ENCODE results near the gene CCDC85B. TPM values are rescaled to one million over a fixed set of nuclear protein-coding genes. Genes with fewer than 3 reads are reported as not detected.
A peak's percentile ranks its signal among the peaks of the same experiment; 100 is the strongest.

CCDC85B gene
- total and polyA plus RNA-seq, 2 of the 13 experiments (the other 11 are each of a cell fraction or from before 2014, with no cell fraction given), result 8.2 to 19.5 TPM

GRCh38 chr11:65849771-65850216 lies 40.7 kb upstream of the CCDC85B start (continued):
- TF ChIP-seq ASH2L (IDR thresholded peaks at IDR 0.05; ENCODE audit: insufficient read length, low read depth, low read length) (no peak), KAT2B (IDR thresholded peaks at IDR 0.05; ENCODE audit: borderline replicate concordance, low read depth, low read length) (no peak), HNRNPL (IDR thresholded peaks at IDR 0.05; ENCODE audit: low read depth, low read length) (peak; percentile 4; the same call in 1 of the 2 replicates), ZNF276 (CRISPR knock-in tag; IDR thresholded peaks at IDR 0.05; ENCODE audit: low read depth) (0 out of 2 replicates have a peak, but pooled peaks have one; percentile 59), NR2F6 (IDR thresholded peaks at IDR 0.05) (no peak), NR2F6 (CRISPR knock-in tag; IDR thresholded peaks at IDR 0.05) (no peak), ZBTB40 (IDR thresholded peaks at IDR 0.05) (no peak), ZBTB40 (CRISPR knock-in tag; IDR thresholded peaks at IDR 0.05) (peak; percentile 41; the same call in 1 of the 2 replicates), PBX3 (CRISPR knock-in tag; IDR thresholded peaks at IDR 0.05; ENCODE audit: borderline replicate concordance) (no peak), ZNF678 (CRISPR knock-in tag; IDR thresholded peaks at IDR 0.05) (no peak), TFDP1 (CRISPR knock-in tag; IDR thresholded peaks at IDR 0.05; ENCODE audit: borderline replicate concordance) (peak; percentile 43; the same call in 1 of the 2 replicates), SMAD9 (CRISPR knock-in tag; IDR thresholded peaks at IDR 0.05) (0 out of 2 replicates have a peak, but pooled peaks have one; percentile 74), SALL1 (CRISPR knock-in tag; IDR thresholded peaks at IDR 0.05) (0 out of 2 replicates have a peak, but pooled peaks have one; percentile 26), HNF1B (CRISPR knock-in tag; IDR thresholded peaks at IDR 0.05) (0 out of 2 replicates have a peak, but pooled peaks have one; percentile 19), SP4 (CRISPR knock-in tag; IDR thresholded peaks at IDR 0.05) (peak; percentile 37; the same call in 1 of the 2 replicates)

Measured in HepG2 (cell line).